ENCODE data around the gene SLC6A16.
"Not testable (repeated sequence)": the region's sequence is repeated elsewhere in the genome, so short reads cannot be mapped to it uniquely, and the experiment has no call there.

Gene SLC6A16

DNA sequence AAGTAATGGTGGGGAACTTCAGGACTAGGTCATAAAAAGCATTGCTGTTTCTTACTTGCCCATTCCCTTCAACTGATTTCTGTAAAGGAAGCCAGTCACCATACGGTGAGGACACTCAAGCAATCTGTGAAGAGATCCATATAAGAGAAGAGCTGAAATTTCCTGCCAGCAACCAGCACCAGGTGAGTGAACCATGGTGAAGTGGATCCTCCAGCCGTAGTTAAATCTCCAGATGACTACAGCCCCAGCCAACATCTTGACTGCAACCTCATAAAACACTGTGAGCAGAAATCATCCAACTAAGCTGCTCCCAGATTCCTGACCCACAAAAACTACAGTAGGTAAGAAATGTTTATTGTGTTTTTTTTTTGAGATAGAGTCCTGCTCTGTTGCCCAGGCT, 3.8 kb upstream of the SLC6A16 start:
- no peak for DNase-seq

DNA sequence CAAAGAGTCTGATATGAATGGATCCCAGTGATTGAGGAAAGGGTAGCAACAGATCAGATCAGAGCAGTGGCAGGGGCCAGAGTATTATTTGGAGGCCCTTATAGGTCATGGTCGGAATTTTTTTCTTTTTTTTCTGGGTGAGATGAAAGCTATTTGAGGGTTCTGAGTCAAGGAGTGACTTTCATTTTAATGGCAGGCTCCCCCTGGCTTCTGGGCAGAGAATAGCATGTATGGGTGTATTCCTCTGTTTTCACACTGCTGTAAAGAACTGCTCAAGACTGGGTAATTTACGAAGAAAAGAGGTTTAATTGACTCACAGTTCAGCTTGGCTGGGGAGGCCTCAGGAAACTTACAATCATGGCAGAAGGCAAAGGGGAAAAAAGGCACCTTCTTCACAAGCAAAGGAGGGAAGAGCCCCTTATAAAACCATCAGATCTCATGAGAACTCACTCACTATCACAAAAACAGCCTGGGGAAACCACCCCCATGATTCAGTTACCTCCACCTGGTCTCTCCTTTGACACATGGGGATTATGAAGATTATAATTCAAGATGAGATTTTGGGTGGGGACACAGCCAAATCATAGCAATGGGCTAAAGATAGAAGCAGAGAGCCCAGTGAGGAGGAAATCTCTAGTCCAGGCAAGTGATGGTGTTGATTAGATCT, 3.0 kb upstream of the SLC6A16 start:
- peak; percentile 80 for DNase-seq

DNA sequence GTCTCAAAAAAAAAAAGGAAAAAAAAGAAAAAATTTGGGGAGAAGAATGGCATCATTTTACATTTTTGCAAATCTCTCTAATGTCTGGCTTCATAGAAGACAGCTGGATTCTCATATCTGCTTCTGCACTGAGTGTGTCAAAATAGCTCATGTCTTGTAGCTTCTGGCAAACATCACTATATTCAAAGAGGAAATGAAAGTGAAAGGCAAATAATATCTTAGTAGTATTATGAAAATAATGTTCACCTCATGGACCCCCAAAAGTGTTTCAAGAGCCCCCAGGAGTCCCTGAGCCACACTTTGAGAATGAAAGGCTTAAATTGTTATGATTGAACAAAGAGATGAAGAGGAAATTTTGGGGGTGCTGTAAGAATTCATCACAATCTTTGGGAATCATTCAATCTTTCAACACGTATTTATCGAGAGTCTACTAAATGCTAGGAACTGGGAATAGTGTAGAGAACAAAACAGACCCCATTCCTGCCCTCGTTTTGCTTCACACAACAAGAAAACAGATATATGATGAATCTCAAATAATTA, 1.2 kb upstream of the SLC6A16 start:
- peak; percentile 45 for DNase-seq

DNA sequence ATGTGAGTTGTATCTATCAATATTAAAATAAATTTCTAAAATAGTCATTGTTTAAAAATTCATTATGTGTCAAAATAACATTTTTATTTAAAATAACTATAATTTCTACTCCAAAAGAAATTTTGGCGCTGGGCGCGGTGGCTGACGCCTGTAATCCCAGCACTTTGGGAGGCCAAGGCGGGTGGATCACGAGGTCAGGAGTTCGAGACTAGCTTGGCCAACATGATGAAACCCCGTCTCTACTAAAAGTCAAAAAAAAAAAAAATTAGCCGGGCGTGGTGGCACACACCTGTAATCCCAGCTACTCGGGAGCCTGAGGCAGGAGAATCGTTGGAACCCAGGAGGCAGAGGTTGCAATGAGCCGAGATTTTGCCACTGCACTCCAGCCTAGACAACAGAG, 765 bp upstream of the SLC6A16 start:
- not testable (repeated sequence) for DNase-seq

DNA sequence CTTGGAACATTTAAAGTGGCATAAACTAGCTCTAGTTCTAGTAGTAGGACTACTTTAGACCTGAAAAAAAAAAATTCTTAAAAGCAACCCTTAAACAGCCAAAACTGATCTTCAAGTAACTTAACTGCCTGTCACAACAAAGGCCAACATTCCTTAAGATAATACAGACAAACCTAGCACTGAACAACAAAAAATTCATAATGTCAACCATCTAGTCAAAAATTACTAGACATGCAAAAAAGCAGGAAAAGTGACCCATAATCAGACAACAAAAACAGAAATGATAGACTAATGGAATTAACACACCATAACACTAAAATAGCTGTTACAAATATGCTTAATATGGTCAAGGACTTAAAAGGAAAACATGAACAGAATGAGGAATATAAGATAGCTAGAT, 6.7 kb downstream of the SLC6A16 start:
- no peak for DNase-seq

- no peak for DNase-seq
Measured at GRCh38 chr19:49316284-49316683, 8.7 kb downstream of the SLC6A16 start.

DNA sequence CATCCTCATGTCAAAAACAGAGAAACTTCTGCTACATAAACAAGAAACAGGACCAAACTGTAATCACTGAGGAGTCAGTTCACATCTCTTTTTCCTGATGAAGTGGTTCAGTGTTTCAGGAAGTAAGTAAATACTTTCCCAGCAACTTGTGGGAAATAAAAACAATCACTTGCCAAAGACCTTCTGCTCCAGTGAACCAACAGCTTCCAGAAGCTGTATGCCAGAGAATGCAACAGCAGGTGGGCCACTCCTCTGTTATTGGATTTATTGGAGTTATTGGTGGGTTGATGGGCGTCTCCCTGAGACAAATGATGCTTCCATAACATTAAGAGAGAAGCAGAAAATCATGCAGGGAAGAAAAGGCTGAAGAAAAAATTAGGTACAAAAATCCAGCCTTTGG, 9.9 kb downstream of the SLC6A16 start:
- no peak for DNase-seq

DNA sequence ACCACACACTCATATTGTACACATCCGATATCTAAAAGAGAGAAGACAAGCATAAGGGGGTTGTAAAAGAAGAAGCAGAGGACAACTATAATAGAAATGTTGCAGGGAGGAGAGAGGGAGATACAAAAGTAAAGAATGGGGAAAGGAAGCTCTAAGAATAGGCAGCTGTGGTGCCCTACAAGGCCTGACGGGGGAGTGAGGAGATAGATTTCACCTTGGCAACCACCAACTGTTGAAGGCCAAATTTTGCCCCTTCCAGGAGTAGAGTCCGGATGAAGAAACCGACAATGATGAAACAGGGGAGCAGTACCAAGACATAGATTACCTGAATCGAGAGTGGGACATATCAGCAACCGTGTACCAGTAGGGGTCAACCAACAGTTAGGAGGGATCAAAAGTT, 15.9 kb downstream of the SLC6A16 start:
- DNase-seq, result no peak

DNA sequence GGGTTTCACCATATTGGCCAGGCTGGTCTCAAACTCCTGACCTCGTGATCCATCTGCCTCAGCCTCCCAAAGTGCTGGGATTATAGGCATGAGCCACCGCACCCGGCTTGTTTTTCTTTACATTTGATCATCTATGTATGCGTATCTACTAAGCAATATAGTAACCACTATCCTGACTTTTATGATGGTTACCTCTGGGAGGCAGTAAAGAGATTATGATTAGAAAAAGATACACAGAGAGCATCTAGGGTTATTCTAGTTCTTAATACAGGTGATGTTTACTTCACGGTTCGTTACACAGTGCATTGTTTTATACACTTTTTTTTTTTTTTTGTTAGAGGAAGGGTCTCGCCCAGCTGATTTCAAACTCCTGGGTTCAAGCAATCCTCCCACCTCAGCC, 18.3 kb downstream of the SLC6A16 start:
- DNase-seq, result not testable (repeated sequence)

DNA sequence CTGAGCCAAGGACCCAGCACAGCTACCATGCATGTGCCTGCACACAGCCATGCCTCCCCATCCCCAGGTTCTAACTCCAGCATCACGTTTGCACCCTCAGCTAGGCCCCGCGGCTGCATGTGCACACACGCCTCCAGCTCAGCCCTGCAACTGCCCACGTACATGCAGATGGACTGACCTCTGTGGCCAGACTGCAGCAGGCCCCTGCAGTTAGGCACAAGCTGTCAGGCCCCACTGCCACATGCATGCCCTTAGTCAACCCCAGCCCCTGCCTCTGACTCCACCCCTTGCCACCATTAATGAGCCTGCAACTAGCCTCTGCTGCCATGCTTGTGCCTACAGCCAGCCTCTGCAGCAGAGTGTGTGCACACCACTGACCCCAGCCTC, 23.1 kb downstream of the SLC6A16 start:
- DNase-seq, result no peak

- DNase-seq, result peak; percentile 92
Measured at GRCh38 chr19:49301165-49301865, 23.7 kb downstream of the SLC6A16 start.

DNA sequence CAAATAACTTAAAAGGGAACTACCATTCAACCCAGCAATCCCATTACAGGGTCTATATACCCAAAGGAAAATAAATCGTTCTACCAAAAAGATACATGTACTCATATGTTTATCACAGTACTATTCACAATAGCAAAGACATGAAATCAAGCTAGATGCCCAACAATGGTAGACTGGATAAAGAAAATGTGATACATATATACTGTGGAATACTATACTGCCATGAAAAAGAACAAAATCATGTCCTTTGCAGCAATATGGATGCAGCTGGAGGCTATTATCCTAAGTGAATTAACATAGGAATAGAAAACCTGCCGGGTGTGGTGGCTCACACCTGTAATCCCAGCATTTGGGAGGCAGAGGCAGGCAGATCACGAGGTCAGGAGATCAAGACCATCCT, 26.3 kb downstream of the SLC6A16 start:
- not testable (repeated sequence) for DNase-seq

GRCh38 chr19:49297403-49297802, 27.6 kb downstream of the SLC6A16 start:
- no peak for DNase-seq

DNA sequence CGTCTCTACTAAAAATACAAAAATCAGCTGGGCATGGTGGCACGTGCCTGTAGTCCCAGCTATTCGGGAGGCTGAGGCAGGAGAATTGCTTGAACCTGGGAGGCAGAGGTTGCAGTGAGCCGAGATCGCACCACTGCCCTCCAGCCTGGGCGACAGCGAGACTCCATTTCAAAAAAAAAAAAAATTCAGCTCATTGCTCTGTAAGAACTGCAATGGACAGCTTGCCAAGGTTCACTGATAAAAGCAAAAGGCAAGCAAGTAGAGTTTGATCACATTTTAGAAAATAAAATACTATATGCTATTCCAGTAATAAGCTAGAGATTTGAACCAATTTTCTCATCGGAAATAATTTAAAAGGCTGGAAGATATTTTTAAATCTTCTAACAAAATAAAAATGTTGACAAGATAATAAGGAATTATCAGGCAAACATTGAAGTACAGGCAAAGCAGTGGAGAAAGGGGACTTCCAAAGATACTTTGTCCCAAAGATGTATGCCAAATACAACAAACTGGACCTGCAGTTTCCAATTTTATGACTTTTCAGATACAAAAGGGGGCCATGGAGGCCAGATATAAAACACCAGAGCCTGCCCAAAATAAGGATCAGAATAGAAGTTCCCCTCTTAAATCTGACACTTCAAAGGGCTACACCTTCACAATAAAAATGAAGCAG, 29.6 kb downstream of the SLC6A16 start:
- no peak for DNase-seq

- no peak for DNase-seq
Measured at GRCh38 chr19:49294401-49294800, 30.6 kb downstream of the SLC6A16 start.

DNA sequence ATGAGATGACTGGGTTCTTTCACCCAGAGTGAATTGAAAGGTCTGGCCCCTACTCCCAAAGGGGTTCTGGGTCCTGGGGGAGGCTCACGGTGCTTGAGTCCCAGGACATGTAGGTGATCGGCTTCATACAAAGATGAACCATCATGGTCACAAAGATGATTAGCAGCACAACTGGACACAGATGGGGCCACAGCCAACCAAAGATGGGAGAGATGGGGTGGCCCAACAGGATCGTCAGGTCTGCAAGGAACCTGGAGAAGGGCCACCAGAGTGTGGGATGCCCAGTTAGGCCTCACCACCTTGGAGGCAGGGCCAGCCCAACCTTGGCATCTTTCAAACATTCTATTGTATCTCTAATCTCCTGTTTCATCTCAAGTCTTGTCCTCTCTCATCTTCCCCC, 34.5 kb downstream of the SLC6A16 start:
- DNase-seq, result no peak

DNA sequence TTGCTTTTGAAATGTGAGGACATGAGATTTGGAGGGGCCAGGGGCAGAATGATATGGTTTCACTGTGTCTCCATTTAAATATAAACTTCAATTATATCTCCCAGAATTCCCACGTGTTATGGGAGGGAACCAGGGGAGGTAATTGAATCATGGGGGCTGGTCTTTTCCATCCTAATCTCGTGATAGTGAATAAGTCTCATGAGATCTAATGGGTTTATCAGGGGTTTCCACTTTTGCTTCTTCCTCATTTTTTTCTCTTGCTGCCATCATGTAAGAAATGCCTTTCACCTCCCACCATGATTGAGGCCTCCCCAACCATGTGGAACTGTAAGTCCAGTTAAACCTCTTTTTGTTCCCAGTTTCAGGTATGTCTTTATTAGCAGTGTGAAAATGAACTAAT, 35.7 kb downstream of the SLC6A16 start:
- DNase-seq, result peak; percentile 21

DNA sequence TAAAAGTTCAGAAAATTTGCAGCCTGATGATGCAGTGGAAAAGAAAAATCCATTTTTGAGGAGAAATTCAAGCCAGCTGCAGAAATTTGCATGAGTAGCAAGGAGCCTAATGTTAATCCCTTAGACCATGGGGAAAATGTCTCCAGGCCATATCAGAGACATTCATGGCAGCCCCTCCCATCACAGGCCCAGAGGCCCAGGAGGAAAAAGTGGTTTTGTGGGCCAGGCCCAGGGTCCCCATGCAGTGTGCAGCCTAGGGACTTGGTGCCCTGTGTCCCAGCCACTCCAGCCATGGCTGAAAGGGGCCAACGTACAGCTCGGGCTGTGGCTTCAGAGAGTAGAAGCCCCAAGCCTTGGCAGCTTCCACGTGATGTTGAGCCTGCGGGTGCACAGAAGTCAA, 36.8 kb downstream of the SLC6A16 start:
- not testable (repeated sequence) for DNase-seq

DNA sequence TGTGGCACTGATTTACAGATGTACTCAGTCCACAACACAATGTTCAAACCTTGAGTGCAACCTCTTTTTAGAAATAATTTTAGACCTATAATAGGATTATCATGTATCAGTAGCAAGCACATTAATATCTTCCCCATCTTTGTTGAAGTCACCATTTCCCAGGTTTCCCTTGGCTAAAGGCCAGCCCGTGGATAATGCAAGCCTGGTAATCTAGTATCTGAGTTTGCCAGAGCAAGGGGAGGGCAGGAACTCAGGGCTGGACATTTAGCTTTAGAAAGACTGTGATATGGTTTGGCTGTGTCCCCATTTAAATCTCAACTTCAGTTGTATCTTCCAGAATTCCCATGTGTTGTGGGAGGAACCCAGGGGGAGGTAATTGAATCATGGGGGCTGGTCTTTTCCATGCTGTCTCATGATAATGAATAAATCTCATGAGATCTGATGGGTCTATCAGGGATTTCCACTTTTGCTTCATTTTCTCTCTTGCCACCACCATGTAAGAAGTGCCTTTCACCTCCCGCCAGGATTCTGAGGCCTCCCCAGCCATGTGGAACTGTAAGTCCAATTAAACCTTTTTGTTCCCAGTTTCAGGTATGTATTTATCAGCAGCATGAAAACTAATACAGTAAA, 37.7 kb downstream of the SLC6A16 start:
- DNase-seq, result peak; percentile 11

DNA sequence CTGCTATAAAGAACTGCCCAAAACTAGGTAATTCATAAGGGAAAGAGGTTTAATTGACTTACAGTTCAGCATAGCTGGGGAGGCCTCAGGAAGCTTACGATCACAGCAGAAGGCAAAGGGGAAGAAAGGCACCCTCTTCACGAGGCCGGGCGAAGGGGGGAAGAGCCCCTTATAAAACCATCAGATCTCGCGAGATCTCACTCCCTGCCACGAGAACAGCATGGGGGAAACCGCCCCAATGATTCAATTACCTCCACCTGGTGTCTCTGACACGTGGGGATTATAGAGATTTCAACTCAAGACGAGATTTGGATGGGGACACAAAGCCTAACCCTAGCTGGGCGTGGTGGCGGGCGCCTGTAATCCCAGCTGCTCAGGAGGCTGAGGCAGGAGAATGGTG, 42.8 kb downstream of the SLC6A16 start:
- no peak for DNase-seq

GRCh38 chr19:49272204-49272603, 52.8 kb downstream of the SLC6A16 start:
- DNase-seq, result peak; percentile 15

DNA sequence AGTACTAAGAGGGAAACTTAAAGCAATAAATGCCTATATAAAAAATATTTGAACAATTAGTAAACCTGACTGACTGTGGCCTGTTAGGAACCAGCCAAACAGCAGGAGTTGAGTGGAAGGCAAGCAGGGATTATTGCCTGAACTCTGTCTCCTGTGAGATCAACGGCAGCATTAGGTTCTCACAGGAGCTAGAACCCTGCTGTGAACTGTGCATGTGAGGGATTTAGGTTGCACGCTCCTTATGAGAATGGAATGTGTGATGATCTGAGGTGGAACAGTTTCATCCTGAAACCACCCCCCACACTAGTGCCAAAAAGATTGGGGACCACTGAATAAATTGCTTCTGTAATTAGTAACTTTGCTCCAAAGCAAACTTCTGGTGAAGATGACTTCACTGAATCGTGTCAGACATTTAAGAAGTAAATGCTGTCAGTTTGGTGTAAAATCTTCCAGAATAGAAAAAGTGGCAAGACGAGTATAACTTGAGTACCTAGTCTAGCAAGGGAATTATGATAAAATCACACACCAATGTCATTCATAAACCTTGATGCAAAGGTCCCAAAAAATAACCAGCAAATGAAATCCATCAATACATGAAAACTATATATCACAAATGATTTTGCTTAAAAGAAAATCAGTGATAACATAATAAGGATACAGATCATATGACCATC, 53.8 kb downstream of the SLC6A16 start:
- DNase-seq, result no peak

DNA sequence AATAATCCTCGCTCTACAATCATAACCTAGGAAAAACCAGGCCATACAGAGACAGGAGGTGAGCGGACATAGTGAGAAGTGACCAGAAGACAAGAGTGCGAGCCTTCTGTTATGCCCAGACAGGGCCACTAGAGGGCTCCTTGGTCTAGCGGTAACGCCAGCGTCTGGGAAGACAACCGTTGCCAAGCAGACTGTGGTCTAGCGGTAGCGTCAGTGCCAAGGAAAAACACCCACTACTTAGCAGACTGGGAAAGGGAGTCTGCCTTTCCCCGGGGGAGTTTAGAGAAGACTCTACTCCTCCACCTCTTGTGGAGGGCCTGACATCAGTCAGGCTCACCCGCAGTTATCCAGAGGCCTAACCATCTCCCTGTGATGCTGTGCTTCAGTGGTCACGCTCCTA, 58.6 kb downstream of the SLC6A16 start:
- peak; percentile 30 for DNase-seq
